H1 (cell line): ENCODE measurements around the gene MT1B. TPM values are rescaled to one million over a fixed set of nuclear protein-coding genes. Genes with fewer than 3 reads are reported as not detected.
A peak's percentile ranks its signal among the peaks of the same experiment; 100 is the strongest.

Source experiments
- CTCF ChIA-PET: fragments of 300-600 bp; sonication (Branson Sonifier 250); formaldehyde crosslinking; loops from one replicate; lab custom pipeline; 2021; ENCODE audit not compliant: partially characterized antibody; lab: Charles Lee
- POLR2A ChIA-PET: fragments of 300-600 bp; sonication (Branson Sonifier 250); formaldehyde crosslinking; loops from one replicate; lab custom pipeline; 2021; ENCODE audit warnings: inconsistent platforms; ENCODE audit not compliant: partially characterized antibody; lab: Charles Lee
- DNase-seq, 2 experiments: peaks; one replicate each; pipeline versions ENCODE4 v3.0.0 to v3.0.0-alpha.2; 2010 to 2022; ENCODE audit warnings: low spot score in 2 of 2, low read depth in 1 of 2, mixed read lengths in 1 of 2
- FAIRE-seq: peaks from 2 replicates; lab custom pipeline; 2011; peaks lifted over from hg19 to GRCh38; lab: Jason Lieb, UNC
- H2AFZ ChIP-seq: 2 replicates; pipeline ENCODE4 v1.8.1; 2012; ENCODE audit warnings: low read length, inconsistent platforms
- H2AK5ac ChIP-seq: 2 replicates; pipeline ENCODE4 v1.6.1; 2013; ENCODE audit warnings: low read depth, low read length
- H2BK120ac ChIP-seq: replicated peaks from 2 replicates; pipeline ENCODE3; 2013; ENCODE audit warnings: low read depth, low read length, inconsistent platforms
- H2BK12ac ChIP-seq: 2 replicates; pipeline ENCODE4 v1.6.1; 2013; ENCODE audit warnings: low read depth, low read length
- H2BK15ac ChIP-seq: 2 replicates; pipeline ENCODE4 v1.6.1; 2013; ENCODE audit warnings: low read length
- H2BK20ac ChIP-seq: 2 replicates; pipeline ENCODE4 v1.6.1; 2013; ENCODE audit warnings: low read length
- H2BK5ac ChIP-seq: 2 replicates; pipeline ENCODE4 v1.6.1; 2013; ENCODE audit warnings: low read depth, low read length
- H3K14ac ChIP-seq: 2 replicates; pipeline ENCODE4 v1.6.1; 2013; ENCODE audit warnings: inconsistent platforms; ENCODE audit not compliant: insufficient read length
- H3K18ac ChIP-seq: 2 replicates; pipeline ENCODE4 v1.6.1; 2013; ENCODE audit warnings: low read length; ENCODE audit errors: extremely low read depth
- H3K23ac ChIP-seq: 2 replicates; pipeline ENCODE4 v1.6.1; 2013; ENCODE audit warnings: inconsistent platforms; ENCODE audit not compliant: insufficient read length
- H3K23me2 ChIP-seq: 2 replicates; pipeline ENCODE4 v1.6.1; 2013; ENCODE audit warnings: low read depth, low read length
- H3K27ac ChIP-seq: 2 replicates; pipeline ENCODE4 v1.6.1; 2011; ENCODE audit warnings: low read depth, low read length, inconsistent platforms
- H3K27me3 ChIP-seq, 4 experiments: replicated peaks in 1 of 4; 1 replicate in 1 of 4; 2 replicates in 3 of 4; pipeline versions ENCODE4 v1.6.1 to v1.8.1; 2011 to 2013; ENCODE audit warnings: low read length in 3 of 4, mild to moderate bottlenecking in 3 of 4, inconsistent platforms in 2 of 4, mixed read lengths in 2 of 4, moderate library complexity in 1 of 4; ENCODE audit not compliant: control insufficient read depth in 3 of 4, insufficient read depth in 3 of 4; ENCODE audit errors: extremely low read depth in 1 of 4
- H3K36me3 ChIP-seq, 4 experiments: 2 replicates each; pipeline versions ENCODE4 v1.6.1 to v1.8.1; 2011 to 2013; ENCODE audit warnings: mild to moderate bottlenecking in 4 of 4, low read length in 3 of 4, moderate library complexity in 2 of 4, control low read depth in 1 of 4, inconsistent platforms in 1 of 4; ENCODE audit not compliant: insufficient read depth in 4 of 4, control insufficient read depth in 2 of 4
- H3K4ac ChIP-seq: replicated peaks from 2 replicates; pipeline ENCODE3; 2013; ENCODE audit warnings: low read length, low read depth, mixed read lengths, inconsistent platforms; ENCODE audit not compliant: insufficient read length
- H3K4me1 ChIP-seq, 4 experiments: replicated peaks in 1 of 4; 1 replicate in 1 of 4; 2 replicates in 3 of 4; pipeline versions ENCODE4 v1.6.1 to v1.8.1; 2011 to 2013; ENCODE audit warnings: low read length in 3 of 4, inconsistent platforms in 2 of 4, mixed read lengths in 1 of 4; ENCODE audit not compliant: insufficient read depth in 4 of 4, control insufficient read depth in 3 of 4
- H3K4me2 ChIP-seq, 2 experiments: 2 replicates each; pipeline versions ENCODE4 v1.6.1 to v1.8.1; 2011 to 2013; ENCODE audit warnings: low read depth in 2 of 2, low read length in 2 of 2, control low read depth in 1 of 2, inconsistent platforms in 1 of 2, mild to moderate bottlenecking in 1 of 2; ENCODE audit not compliant: insufficient read depth in 1 of 2
- H3K4me3 ChIP-seq, 4 experiments: fragments of 200-600, 300-600 bp in 1 of 4; sonication (generic), shearing (Covaris generic), sonication (Bioruptor Twin) in 1 of 4; 2 replicates each; pipeline versions ENCODE4 v1.5.1 to v1.8.1; 2011 to 2016; ENCODE audit warnings: low read length in 4 of 4, low read depth in 3 of 4, control low read depth in 2 of 4, inconsistent platforms in 2 of 4, mild to moderate bottlenecking in 2 of 4, mixed read lengths in 1 of 4, moderate library complexity in 1 of 4; ENCODE audit not compliant: insufficient read depth in 2 of 4; ENCODE audit errors: extremely low read depth in 1 of 4
- H3K56ac ChIP-seq: replicated peaks from 2 replicates; pipeline ENCODE3; 2013; ENCODE audit warnings: low read depth, mild to moderate bottlenecking, mixed read lengths, low read length, inconsistent platforms; ENCODE audit not compliant: insufficient read length
- H3K79me1 ChIP-seq: 2 replicates; pipeline ENCODE4 v1.6.1; 2013; ENCODE audit warnings: low read depth, low read length, control low read depth
- H3K79me2 ChIP-seq, 2 experiments: 2 replicates each; pipeline versions ENCODE4 v1.6.1 to v1.8.1; 2012 to 2013; ENCODE audit warnings: low read length in 2 of 2, mild to moderate bottlenecking in 2 of 2, inconsistent platforms in 1 of 2; ENCODE audit not compliant: insufficient read depth in 2 of 2, control insufficient read depth in 1 of 2
- H3K9ac ChIP-seq, 4 experiments: replicated peaks in 1 of 4; 1 replicate in 1 of 4; 2 replicates in 3 of 4; pipeline versions ENCODE4 v1.6.1 to v1.8.1; 2011 to 2013; ENCODE audit warnings: low read depth in 3 of 4, low read length in 3 of 4, control low read depth in 2 of 4, mild to moderate bottlenecking in 2 of 4, moderate library complexity in 2 of 4, inconsistent platforms in 1 of 4; ENCODE audit errors: extremely low read depth in 1 of 4
- H3K9me3 ChIP-seq, 2 experiments: 2 replicates each; pipeline versions ENCODE4 v1.6.1 to v1.8.1; 2012 to 2013; ENCODE audit warnings: mild to moderate bottlenecking in 2 of 2, moderate library complexity in 2 of 2, control low read depth in 1 of 2, inconsistent platforms in 1 of 2, low read depth in 1 of 2, low read length in 1 of 2, mixed read lengths in 1 of 2; ENCODE audit not compliant: insufficient read depth in 2 of 2
- H4K20me1 ChIP-seq, 2 experiments: replicated peaks in 1 of 2; 2 replicates each; pipeline versions ENCODE3 to v1.8.1; 2011 to 2013; ENCODE audit warnings: inconsistent platforms in 2 of 2, low read length in 2 of 2, mild to moderate bottlenecking in 1 of 2; ENCODE audit not compliant: insufficient read depth in 2 of 2, control insufficient read depth in 1 of 2
- H4K5ac ChIP-seq: 2 replicates; pipeline ENCODE4 v1.6.1; 2013; ENCODE audit warnings: low read length, low read depth, mixed read lengths, inconsistent platforms; ENCODE audit not compliant: insufficient read length
- H4K8ac ChIP-seq: 2 replicates; pipeline ENCODE4 v1.8.0; 2013; ENCODE audit warnings: mild to moderate bottlenecking, moderate library complexity, low read length, inconsistent platforms; ENCODE audit not compliant: insufficient read depth; ENCODE audit errors: extremely low read depth
- H4K91ac ChIP-seq: replicated peaks from 2 replicates; pipeline ENCODE3; 2013; ENCODE audit warnings: low read length, mixed read lengths, inconsistent platforms; ENCODE audit not compliant: insufficient read length
- SIN3A ChIP-seq, 2 experiments: IDR thresholded peaks in 1 of 2; conservative IDR thresholded peaks in 1 of 2; 2 replicates each; pipeline ENCODE4 v1.6.1; 2011 to 2012; ENCODE audit warnings: low read length in 2 of 2, improper control_type of control experiment in 1 of 2, low read depth in 1 of 2, mild to moderate bottlenecking in 1 of 2
- WGBS, 2 experiments: shearing (Covaris generic) in 1 of 2; methylation state at CpG; one replicate each; pipeline versions ENCODE4 v1.1.6 to v1.1.7; 2013 to 2015; ENCODE audit warnings: low lambda C conversion rate in 2 of 2, mixed read lengths in 2 of 2, inconsistent platforms in 1 of 2, low coverage in 1 of 2, missing lambda C conversion rate in 1 of 2; ENCODE audit not compliant: insufficient replicate concordance in 2 of 2, insufficient coverage in 1 of 2, insufficient read length in 1 of 2; ENCODE audit errors: extremely low coverage in 1 of 2, missing lambda C conversion rate in 1 of 2; 5-methylcytosine and 5-hydroxymethylcytosine counted together
- polyA plus RNA-seq, 7 experiments: library from polyadenylated mRNA; depleted of rRNA in 3 of 7; stranded (reverse) in 5 of 7; unstranded in 2 of 7; fragments of >200 nt in 5 of 7; fragments of 200-250 nt in 2 of 7; gene quantifications; 1 replicate in 5 of 7; 2 replicates in 1 of 7; 4 replicates in 1 of 7; pipeline versions ENCODE4 v1.2.1 to v1.2.3, GENCODE V29; 2011 to 2013; ENCODE audit warnings: missing spikeins in 2 of 7, mixed read lengths in 2 of 7
- total RNA-seq: library from RNA; stranded (reverse); fragmentation: NEBNext Ultra II Directional; extraction: Animal tissue kit (Norgen Biotek cat#: 25700); gene quantifications from 2 replicates; pipeline ENCODE4 v1.2.1, GENCODE V29; 2021

MT1B gene
- total and polyA plus RNA-seq, 2 of the 8 experiments (the other 6 are each of a cell fraction or from before 2014, with no cell fraction given) = not detected

GRCh38 chr16:56608876-56609462, 42.7 kb upstream of the MT1B start:
- Histone ChIP-seq H3K23ac (no peak overlapping the region), H4K5ac (no peak overlapping the region), H3K9ac (no peak overlapping the region), H2BK15ac (no peak overlapping the region), H2BK5ac (no peak overlapping the region), H3K9me3 (no peaks in the 10 kb centered on the region), H2BK20ac (no peak overlapping the region), H3K27me3 (peaks cover 27 to 64% (median 52%) of the 10 kb centered on the region in 4 experiments), H3K36me3 (no peaks in the 10 kb centered on the region), H3K56ac (no peak overlapping the region), H3K4me2 (peak overlapping the region; percentile 70 to 77), H3K4me1 (peaks cover 7 to 21% (median 10%) of the 10 kb centered on the region in 4 experiments), H3K14ac (no peak overlapping the region), H4K91ac (no peak overlapping the region), H3K79me2 (no peaks in the 10 kb centered on the region), H3K4me3 (peak overlapping the region; percentile 35 to 62 (median 47)), H3K23me2 (peaks cover 11% of the 10 kb centered on the region; the same call in 1 of the 2 replicates), H2AFZ (0 out of 2 replicates have a peak overlapping the region, but pooled peaks have one; percentile 11), H2AK5ac (no peak overlapping the region), H4K20me1 (peaks cover 0 to 2% of the 10 kb centered on the region in 2 experiments), H3K18ac (no peak overlapping the region), H3K79me1 (no peaks in the 10 kb centered on the region), H2BK120ac (no peak overlapping the region), H4K8ac (no peak overlapping the region), H2BK12ac (no peak overlapping the region), H3K27ac (no peak overlapping the region), H3K4ac (no peak overlapping the region)
- CTCF ChIA-PET = interaction anchor here (1.3 to 9.2 kb wide), 3 partner anchors 16 to 93 kb away, joined by 4 to 85 read pairs (median 5); partner anchors contain the start of gene MT1E
- FAIRE-seq (no peak), DNase-seq (no peak)
- 10% methylated on average over 21 of the region's 21 CpGs; no CpG with 5 or more reads in 1 of the 2 experiments for WGBS, 2 experiments
- POLR2A ChIA-PET = interaction anchor here (0.8 to 8.0 kb wide), 7 partner anchors 9 to 67 kb away, joined by 3 to 66 read pairs (median 3); partner anchors contain the start of genes MT1E and MT1H
- peak in 1 of 2 experiments; percentile 39; a peak in 1 of 4 replicates for TF ChIP-seq SIN3A (conservative IDR thresholded peaks at IDR 0.05 in 1 of 2, IDR thresholded peaks at IDR 0.05 in 1 of 2; ENCODE audit: low read depth in 1 of 2, low read length in 2 of 2)
